NCI-H187 (cell line): ENCODE results near the gene RNF187.
"Not testable (repeated sequence)": the region's sequence is repeated elsewhere in the genome, so short reads cannot be mapped to it uniquely, and the experiment has no call there.

Experiments used
- DNase-seq, 2 experiments: peaks; one replicate each; lab custom pipeline; 2025; lab: John Stamatoyannopoulos, UW

RNF187 gene

GRCh38 chr1:228486596-228487335, 416 bp upstream of the RNF187 start:
- DNase-seq, result peak; percentile 56 to 66

- DNase-seq, result no peak
These were observed 1.1 kb downstream of the RNF187 start for GRCh38 chr1:228488125-228488817.

- DNase-seq, result no peak
These were observed 1.9 kb downstream of the RNF187 start for GRCh38 chr1:228488818-228489674.

GRCh38 chr1:228490120-228491078, 3.2 kb downstream of the RNF187 start:
- DNase-seq, result peak; percentile 8 to 22

- DNase-seq, result no peak
These were observed 6.2 kb downstream of the RNF187 start for GRCh38 chr1:228493141-228494043.

- DNase-seq, result no peak
These were observed 6.8 kb downstream of the RNF187 start for GRCh38 chr1:228494044-228494353.

GRCh38 chr1:228494391-228494790, 7.2 kb downstream of the RNF187 start:
- no peak for DNase-seq

GRCh38 chr1:228494970-228495853, 8.0 kb downstream of the RNF187 start:
- DNase-seq, result no peak

- no peak for DNase-seq
These were observed 8.9 kb downstream of the RNF187 start for GRCh38 chr1:228496084-228496483.

GRCh38 chr1:228496494-228496893, 9.3 kb downstream of the RNF187 start:
- DNase-seq, result no peak

- DNase-seq, result no peak
These were observed 10.0 kb downstream of the RNF187 start for GRCh38 chr1:228497206-228497605.

- DNase-seq, result no peak
These were observed 10.6 kb downstream of the RNF187 start for GRCh38 chr1:228497817-228498216.

GRCh38 chr1:228500143-228500734, 13.1 kb downstream of the RNF187 start:
- no peak for DNase-seq

- DNase-seq, result peak; percentile 17 to 28
These were observed 14.0 kb downstream of the RNF187 start for GRCh38 chr1:228500901-228501871.

GRCh38 chr1:228502522-228502921, 15.3 kb downstream of the RNF187 start:
- no peak for DNase-seq

GRCh38 chr1:228505944-228506343, 18.8 kb downstream of the RNF187 start:
- DNase-seq, result not testable (repeated sequence)

GRCh38 chr1:228507961-228508652, 20.9 kb downstream of the RNF187 start:
- no peak for DNase-seq
